PC-3 (cell line): ENCODE measurements around the gene RETREG3.

ENCODE experiments used
- EZH2 ChIP-seq: fragments of 300-600 bp; sonication (generic); IDR thresholded peaks from one replicate; pipeline ENCODE4 v1.6.1; 2017; ENCODE audit warnings: antibody characterized with exemption, mild to moderate bottlenecking, low read length; ENCODE audit not compliant: unreplicated experiment
- TF ChIP-seq, protein P1 (sequence below): fragments of 300-600 bp; sonication (generic); conservative IDR thresholded peaks from 2 replicates; pipeline ENCODE4 v1.5.1; 2017; ENCODE audit warnings: antibody characterized with exemption, low read depth, mild to moderate bottlenecking, low read length

DNA sequence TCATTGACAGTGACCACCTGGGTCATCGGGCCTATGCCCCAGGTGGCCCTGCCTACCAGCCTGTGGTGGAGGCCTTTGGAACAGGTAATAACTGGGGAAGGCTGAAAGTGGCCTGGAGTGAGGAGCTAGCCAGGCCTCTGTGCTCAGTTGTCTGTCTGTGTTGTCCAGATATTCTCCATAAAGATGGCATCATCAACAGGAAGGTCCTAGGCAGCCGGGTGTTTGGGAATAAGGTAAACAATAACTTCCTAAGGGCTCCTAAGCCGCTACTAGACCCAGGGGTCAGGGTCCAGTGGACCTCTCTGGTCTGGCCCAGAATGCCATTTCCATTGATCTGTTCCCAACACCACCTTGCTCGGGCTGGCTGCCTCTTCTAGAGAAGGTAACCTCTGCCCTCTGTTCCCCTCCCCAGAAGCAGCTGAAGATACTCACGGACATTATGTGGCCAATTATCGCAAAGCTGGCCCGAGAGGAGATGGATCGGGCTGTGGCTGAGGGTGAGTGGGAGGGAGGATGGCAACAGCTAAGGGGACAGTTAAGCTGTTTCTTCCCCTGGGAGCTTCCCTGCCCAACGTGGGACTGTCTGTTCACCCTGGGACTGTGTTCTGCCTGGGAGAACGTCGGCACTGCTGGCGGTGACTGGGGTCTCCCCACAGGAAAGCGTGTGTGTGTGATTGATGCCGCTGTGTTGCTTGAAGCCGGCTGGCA, 44.2 kb downstream of the RETREG3 start:
- TF ChIP-seq, protein P1, sequence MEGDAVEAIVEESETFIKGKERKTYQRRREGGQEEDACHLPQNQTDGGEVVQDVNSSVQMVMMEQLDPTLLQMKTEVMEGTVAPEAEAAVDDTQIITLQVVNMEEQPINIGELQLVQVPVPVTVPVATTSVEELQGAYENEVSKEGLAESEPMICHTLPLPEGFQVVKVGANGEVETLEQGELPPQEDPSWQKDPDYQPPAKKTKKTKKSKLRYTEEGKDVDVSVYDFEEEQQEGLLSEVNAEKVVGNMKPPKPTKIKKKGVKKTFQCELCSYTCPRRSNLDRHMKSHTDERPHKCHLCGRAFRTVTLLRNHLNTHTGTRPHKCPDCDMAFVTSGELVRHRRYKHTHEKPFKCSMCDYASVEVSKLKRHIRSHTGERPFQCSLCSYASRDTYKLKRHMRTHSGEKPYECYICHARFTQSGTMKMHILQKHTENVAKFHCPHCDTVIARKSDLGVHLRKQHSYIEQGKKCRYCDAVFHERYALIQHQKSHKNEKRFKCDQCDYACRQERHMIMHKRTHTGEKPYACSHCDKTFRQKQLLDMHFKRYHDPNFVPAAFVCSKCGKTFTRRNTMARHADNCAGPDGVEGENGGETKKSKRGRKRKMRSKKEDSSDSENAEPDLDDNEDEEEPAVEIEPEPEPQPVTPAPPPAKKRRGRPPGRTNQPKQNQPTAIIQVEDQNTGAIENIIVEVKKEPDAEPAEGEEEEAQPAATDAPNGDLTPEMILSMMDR, result no peak
- no peak for TF ChIP-seq EZH2
